ENCODE results near the gene FAF2.
"Not testable (repeated sequence)": the region's sequence is repeated elsewhere in the genome, so short reads cannot be mapped to it uniquely, and the experiment has no call there.

FAF2 gene, protein sequence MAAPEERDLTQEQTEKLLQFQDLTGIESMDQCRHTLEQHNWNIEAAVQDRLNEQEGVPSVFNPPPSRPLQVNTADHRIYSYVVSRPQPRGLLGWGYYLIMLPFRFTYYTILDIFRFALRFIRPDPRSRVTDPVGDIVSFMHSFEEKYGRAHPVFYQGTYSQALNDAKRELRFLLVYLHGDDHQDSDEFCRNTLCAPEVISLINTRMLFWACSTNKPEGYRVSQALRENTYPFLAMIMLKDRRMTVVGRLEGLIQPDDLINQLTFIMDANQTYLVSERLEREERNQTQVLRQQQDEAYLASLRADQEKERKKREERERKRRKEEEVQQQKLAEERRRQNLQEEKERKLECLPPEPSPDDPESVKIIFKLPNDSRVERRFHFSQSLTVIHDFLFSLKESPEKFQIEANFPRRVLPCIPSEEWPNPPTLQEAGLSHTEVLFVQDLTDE

DNA sequence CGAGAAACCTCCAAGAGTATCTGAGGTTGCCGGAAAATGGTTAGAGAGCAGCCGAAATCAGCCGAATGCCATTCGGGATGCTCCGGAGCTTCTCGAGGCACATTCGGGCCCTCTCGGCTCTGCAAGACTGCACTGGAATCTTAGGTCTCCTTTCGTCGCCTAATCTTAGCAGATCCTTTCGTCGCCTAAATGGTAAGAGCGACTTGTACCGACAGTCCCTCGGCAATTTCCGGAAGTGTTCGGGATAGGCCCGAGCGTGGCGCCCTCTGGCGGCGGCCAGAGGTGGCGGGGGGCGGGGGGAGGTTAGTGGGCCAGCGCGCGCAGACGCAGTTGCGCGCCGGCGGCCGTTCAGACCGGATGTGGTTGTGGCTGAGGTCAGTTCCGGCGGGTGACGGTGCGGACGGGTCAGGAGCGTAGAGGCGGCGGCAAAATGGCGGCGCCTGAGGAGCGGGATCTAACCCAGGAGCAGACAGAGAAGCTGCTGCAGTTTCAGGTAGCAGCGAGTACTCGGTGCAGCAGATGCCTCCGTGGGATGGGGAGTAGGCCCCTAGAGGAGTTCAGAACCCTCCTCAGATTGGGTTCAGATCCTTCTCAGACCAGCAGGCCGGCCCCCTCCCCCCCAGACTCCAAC is at the start of gene FAF2:
Gene FAF2 (plus strand): TSS at position 408 of the 631 bp plus-strand sequence. CDS start 23 bp downstream, at position 431.
- in situ Hi-C loops (cut with MboI; ENCODE audit: low sequenced_read_pairs) = no loop called here

DNA sequence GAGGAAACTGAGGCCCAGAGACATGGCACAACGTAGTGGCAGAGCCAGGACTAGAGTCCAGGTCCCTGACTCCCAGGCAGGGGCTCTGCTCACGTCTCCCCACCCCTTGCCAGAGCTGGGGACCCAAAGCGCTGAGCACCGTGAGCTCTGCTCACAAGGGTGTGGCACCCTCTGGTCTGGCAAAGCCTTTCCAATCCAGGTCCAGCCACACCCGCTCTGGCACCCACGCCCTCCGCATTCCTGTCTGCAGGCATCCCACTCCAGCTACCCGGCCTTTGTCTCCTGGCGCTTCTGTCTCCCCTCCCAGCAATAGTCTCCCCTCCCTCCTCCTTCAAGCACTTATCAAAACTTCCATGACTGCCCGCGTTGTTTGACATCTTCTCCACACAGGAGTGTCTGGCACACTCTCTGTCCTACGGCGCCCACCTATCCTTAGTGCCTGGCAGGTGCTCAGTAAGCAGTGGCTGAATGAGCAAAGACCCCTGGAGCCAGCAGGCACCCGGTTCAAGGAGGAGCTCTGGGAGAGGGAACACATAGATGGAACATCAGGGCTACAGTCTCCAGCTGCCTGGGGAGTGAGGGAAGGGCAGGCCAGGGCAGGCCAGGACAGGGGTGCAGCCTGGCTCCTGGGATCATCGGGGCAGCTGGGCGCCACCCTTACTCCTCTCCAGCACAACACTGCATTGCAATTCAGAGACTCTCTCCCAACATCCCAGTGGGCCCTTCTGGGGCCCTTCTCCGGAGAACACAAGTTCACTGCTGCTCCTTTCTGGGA is 47.6 kb upstream of the FAF2 start:
- in situ Hi-C loops (cut with MboI; ENCODE audit: low sequenced_read_pairs) = no loop called here

DNA sequence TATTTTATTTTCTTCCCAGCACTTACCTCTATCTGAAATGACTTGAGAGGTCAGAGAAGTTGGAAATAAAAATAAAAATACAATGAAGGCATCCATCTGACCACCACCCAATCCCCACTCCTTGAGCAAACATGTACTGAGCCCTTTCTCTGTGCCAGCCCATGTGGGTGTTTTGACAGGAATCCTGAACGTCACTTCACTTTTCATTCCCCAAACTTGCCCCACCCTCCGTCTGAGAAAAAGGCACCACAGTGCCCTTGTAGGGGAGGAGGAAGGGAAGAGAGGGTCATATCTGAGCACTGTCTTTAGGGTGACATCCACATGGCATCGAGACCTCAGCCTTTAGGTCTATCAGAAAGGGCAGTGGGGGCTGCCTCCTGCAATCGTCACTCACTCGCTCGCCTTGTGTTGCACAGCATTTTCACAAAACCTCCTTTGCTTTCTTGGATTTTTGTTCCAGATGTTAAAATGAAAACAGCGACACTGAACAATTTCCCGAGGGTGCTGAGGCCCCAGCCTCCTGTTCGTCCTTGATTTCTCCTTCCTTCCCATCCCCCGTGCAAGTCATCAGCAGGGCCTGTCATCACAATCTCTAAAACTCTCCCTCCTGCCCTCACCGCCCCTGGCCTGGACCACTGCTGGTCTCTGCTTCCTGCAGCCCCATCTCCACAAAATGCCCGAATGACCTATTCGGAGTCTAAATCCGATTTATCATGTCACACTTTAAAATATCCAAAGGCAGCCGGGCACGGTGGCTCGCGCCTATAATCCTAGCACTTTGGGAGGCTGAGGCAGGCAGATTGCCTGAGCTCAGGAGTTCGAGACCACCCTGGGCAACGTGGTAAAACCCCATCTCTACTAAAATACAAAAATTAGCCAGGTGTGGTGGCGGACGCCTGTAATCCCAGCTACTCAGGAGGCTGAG is 46.6 kb upstream of the FAF2 start:
- in situ Hi-C loops (cut with MboI; ENCODE audit: low sequenced_read_pairs) = no loop called here

DNA sequence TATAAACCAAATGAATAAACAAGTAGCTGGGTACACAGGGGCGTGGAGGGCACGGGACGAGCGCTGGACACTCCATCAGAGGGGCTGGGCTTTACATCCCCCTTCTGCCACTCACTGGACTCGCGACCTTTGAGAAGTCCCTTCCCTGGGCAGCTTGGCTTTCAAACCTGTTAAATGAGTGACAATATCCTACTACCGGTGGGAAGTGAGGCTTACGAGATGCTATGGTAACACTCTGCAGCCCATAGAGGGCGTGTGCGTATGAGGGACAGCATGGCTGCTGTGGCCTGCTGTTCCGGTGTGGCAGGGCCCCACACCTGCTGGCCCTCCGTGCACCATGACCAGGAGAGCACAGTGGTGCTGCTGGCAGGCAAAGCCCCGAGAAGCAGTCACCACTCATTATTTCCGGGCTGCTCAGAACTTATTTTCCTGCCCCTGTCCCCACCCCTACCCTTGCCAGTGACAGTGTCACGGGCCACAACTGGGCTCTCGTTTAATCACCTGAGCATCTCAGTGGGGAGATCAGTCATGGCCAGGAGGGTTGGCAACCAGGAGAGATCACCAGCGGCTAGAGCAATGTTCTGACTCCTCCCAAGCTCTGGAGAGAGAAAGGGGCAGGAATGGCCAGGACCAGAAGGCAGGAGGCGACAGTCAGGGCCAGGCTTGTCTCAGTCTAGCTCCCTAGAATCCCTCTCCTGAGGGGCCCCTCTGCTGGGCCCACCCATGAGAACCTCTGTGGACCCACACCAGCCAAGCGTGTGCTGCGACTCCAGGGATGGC is 42.3 kb upstream of the FAF2 start:
- in situ Hi-C loops (cut with MboI; ENCODE audit: low sequenced_read_pairs) = no loop called here

DNA sequence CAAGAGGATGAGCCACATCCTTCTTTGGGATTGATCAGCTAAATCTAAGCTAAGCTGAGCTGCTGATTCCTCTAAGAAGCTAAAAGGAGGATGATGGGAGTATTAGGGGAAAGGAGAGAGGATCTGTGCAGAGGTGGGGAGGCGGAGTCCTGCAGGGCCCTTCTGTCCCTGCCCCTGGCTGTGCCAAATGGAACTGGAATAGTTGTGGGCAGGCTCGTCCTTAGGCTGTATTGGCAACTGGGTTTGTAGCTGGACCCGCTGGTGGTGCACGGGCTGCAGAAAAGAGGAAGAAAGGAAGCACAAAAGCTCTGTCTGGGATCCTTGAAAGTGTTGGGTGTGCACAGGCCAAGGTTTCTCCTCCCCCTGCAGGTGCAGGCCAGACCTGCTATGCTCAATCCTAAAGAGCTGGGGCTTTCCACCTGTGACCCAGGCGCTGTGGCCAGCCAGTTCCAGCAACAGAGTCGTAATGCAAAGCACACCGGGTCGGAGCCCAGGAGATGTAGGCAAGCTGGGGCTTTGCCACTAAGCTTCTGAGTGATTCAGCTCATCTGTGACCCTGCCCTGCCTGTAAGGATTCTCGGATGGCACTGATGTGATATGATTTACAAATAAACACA is 41.6 kb upstream of the FAF2 start:
- in situ Hi-C loops (cut with MboI; ENCODE audit: low sequenced_read_pairs) = no loop called here

DNA sequence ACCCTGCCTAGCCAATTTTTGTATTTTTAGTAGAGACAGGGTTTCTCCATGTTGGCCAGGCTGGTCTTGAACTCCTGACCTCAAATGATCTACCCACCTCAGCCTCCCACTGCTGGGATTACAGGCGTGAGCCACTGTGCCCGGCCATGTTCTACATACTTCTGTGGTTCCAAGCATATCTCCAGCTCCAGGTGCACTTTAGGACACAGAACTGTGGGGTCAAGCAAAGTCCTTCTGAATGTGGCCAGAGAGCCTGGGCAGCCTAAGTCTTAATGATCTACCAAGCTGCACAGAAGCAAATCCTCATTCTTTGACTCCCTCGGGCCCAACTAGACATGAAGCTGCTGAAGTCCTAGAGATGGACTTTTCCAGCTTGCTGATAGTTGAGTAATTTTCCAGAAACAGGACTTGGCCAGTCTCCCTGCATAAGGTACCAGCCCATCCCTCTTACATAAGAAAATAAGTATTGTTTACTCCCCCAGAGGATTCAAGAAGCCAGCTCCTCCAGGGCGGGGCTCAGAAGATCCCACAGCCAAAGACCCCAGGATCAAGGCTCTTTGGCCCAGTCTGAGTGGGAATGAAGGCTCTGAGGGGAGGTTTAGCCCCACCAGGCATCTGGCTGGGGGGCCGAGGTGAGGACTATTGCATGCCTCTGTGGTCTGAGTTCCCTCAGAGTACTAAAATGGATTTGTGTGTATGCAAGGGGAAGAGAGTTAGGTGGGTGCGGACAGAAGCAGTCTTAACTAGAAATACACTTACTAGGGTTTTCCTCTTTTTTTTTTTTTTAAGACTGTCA is 40.5 kb upstream of the FAF2 start:
- in situ Hi-C loops (cut with MboI; ENCODE audit: low sequenced_read_pairs) = no loop called here

DNA sequence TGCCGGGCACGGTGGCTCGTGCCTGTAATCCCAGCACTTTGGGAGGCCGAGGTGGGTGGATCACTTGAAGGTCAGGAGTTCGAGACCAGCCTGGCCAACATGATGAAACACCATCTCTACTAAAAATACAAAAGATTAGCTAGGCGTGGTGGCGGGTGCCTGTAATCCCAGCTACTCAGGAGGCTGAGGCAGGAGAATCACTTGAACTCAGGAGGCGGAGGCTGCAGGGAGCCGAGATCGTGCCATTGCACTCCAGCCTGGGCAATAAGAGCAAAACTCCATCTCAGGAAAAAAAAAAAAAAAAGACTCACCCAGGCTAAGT is 40.0 kb upstream of the FAF2 start:
- in situ Hi-C loops (cut with MboI; ENCODE audit: low sequenced_read_pairs) = not testable (repeated sequence)

DNA sequence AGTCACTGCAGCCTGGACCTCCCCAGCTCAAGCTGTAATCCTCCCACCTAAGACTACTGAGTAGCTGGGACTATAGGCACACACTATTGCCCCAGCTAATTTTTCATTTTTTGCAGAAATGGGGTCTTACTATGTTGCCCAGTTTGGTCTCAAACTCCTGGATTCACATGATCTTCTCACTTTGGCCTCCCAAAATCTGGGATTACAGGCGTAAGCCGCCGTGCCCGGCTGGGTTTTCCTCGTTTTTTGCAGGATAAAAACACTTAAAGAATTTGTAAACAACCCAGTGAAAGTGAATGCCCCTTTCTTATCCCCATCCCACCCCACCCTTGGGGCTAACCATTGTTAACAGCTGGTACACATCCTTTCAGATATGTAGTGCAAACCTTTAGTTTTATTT is 39.6 kb upstream of the FAF2 start:
- in situ Hi-C loops (cut with MboI; ENCODE audit: low sequenced_read_pairs) = no loop called here

DNA sequence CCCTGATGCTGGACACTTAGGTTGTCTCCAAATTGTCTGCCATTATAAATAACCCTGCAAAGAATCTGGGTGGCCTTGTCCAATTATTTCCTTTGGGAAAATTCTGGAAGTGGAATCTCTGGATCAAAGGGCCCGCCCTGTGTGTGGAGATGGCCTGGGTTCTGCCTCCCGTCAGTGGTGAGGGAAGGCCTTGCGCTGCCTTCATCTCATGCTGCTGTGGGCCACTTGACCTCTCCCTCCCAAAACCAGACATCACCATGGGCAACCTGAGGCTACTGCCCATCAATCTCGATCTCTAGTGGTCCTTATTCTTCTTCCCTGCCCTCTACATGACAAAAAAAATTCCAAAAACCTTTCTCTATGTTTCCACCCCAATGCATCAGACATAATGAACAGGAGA is 38.4 kb upstream of the FAF2 start:
- in situ Hi-C loops (cut with MboI; ENCODE audit: low sequenced_read_pairs) = no loop called here

DNA sequence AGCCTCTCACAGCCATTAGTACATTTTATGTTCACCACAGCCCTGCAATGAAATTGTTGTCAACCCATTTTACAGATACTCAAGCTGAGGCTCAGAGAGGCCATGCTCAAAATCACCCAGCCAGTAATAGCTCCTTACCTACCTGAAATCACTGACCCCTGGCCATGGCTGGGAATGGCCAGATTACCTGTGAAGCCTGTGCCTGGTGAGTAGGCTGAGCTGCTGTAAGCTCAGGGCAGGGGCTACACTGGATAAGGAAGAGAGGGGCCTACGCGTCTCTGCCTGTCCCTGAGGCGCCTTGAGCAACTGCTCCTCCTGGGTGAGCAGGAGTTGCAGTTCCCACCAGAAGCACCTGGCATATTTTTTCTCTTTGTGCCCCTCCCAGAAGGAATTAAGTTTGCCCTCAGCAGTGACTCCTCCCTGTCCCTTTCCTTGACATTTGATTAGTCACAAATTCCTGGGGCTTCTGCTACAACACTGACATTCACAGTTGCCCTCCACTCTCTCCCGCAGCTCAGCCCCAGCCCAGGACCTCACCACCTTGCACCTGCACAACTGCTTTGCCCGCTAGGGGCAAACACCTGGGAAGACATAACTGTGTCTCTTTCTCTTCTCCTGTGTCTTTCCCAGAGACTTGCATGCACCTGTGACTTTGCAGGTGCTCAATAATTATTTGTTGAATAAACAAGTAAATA is 37.6 kb upstream of the FAF2 start:
- in situ Hi-C loops (cut with MboI; ENCODE audit: low sequenced_read_pairs) = no loop called here

DNA sequence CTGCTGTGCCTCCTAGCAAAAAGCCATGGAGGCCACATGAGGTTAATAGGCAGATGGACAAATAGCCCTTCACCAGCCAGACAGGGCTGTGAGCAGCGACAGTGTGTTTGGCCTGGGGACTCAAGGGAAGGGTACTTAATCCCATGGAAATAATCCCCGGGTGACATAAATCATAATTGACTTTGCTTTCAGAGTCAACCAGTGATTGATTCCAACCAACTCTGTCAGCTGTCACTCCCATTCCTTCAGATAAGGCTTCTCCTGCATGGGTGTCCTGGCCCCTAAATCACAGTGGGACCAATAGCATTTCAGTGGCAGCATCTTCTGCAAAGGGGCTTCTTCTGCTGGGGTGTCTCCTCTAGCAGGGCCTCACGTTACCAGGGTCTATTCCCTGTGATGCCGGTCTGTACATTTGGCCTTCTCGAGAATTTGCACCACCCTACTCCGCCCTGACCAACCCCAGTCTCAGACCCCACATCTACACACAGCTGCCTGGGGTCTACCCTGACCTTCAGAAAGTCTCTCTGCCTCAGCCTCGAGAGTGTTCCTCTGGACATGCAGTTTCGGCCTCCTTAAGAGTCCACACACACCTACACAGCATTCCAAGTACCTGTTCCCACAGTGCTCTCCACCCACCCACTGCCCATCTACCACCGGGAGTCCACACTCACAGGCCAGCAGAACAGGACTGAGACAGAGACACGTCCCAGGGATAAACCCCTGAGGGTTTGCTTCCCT is 35.5 kb upstream of the FAF2 start:
- in situ Hi-C loops (cut with MboI; ENCODE audit: low sequenced_read_pairs) = no loop called here

DNA sequence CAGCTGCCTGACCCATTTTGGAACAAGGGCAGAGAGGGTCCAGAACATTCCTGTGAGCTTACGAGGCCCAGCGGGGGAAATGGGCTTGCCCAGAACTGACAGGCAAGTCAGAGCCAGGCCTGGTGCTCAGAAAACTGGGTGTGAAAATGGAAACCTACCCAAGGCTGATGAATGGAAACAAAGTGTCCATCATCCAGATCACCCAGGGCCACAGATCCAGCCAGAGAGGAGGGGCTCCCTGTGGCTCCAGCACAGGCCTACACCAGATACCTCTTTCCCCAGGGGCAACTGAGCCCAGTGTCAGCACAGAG is 35.0 kb upstream of the FAF2 start:
- in situ Hi-C loops (cut with MboI; ENCODE audit: low sequenced_read_pairs) = no loop called here

DNA sequence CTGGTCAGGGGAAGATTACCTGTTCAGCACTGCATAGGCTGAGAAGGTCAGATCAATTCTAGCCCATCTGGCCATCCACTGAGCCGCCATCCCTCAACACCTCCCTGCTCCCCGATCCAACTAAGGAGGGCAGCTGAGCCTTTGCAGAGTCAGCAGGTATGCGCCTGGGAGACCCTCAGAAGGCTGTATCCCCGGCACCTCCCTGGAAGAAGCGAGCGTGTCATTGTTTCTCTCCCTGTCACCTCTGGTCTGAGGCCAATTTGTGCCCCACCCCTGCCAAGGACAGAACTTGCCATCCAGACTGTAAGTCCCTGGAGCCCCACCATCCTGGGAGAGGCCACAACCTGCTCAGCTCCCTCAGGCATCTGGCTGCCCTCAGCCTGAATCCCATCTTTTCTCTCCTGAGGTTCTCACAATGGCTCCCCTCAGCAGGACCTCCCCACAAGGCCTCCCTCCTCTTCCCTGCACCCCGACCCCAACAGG is 34.4 kb upstream of the FAF2 start:
- in situ Hi-C loops (cut with MboI; ENCODE audit: low sequenced_read_pairs) = no loop called here

DNA sequence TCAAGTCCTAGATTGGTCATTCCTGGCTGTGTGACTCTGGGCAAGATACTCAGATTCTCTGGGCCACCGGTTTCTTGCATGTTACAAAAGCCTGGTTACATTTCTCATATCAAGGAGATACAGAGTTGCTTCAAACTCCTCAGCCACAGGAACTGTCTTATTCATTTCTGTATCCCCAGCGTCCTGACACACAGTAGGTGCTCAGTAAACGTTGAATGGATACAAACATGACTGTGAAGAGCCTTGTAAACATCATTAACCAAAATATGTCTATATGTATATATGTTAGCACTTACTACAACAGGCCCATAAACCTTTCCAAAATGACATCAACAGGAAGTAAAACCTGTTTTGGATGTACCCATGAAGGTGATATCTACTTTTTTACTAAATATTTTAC is 33.5 kb upstream of the FAF2 start:
- in situ Hi-C loops (cut with MboI; ENCODE audit: low sequenced_read_pairs) = no loop called here

DNA sequence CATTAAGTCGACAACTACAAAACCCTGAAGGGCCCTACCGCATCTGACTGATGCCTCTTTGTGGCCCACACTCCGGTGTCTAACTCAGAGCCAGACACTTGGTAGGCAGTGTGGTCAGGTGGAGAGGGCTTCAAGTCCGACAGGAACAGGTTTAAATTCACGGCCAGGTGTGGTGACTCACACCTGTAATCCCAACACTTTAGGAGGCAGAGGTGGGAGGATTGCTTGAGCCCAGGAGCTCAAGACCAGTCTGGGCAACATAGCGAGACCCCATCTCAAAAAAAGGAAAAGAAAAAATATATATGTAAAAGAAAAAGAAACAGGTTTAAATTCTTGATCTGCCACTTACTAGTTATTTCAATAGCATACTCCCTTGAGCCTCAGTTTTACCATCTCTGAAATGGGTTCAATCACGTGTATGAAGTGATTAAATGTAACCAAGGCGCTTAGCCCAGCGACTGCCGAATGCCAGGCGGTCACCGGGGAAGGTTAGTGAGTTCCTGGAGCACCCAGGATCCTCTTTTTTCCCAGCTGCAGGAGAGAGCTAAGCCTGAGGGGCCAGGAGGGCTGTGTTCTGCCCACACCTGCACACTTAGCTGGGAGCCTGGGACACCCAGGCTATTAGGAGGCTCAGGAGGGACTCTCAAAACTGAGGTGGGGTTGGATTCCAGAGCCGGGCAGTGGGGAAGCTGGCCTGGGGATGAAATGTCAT is 32.8 kb upstream of the FAF2 start:
- in situ Hi-C loops (cut with MboI; ENCODE audit: low sequenced_read_pairs) = no loop called here

DNA sequence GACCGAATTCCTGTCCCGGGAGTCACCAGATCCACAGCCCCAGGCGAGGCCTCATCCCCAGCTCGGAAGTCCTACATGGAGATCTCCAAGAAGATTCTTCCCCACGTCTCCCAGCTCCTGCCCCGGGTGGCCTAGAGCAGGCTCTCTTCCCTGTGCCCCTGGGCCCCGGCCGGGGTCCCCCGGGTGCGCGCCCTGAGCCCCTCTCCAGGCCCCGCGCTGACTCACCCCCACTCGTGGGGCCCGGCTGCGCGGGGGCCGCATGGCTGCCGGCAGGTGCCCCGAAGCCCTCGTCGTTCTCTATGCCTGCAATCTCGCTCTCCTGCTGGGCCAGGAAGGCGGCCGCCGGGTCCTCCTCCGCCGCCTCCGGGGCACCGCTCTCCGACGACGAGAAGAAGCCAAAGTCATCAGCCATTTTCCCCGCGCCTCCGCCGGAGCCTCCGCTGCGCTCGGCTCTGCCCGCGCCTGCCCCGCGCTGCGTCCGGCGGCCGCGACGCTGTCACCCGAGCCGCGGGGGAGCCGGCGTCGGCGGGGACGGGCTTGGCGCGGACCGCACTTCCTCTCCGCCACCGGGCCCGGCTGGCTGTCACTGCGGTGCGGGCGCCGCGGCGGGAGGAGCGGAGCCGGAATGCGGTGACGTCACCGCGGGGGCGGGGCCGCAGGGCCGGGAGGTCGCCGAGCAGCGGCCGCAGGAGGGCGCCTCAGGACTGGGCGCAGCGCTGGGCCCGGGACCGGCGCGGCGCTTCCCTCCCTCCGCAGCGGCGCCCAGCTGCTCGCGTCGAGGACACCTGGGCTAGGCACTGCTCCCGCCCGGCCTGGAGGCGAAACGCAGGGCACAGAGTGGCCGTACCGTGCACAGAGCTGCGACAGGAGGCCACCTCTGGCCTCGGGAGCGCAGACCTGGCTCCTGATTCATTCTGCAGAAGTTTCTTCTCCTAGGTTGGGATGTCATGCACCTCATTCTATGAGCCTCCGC is 31.9 kb upstream of the FAF2 start, which contains the start of gene CLTB:
Gene CLTB (minus strand): TSS at position 588 of the 973 bp plus-strand sequence. CDS start 176 bp downstream, at position 412.
- in situ Hi-C loops (cut with MboI; ENCODE audit: low sequenced_read_pairs) = no loop called here

Data from HL-60/S4 (cell line).